ENCODE results near the gene C1QL2.

Gene C1QL2

GRCh38 chr2:119158563-119159347 lies at the start of gene C1QL2:
C1QL2 (minus strand) TSS chr2:119158751; CDS start chr2:119158269, 482 bp downstream.
- DNase-seq, result no peak

- no peak for DNase-seq
Observed at GRCh38 chr2:119207447-119207846, 48.9 kb upstream of the C1QL2 start.

GRCh38 chr2:119206201-119206600 lies 47.6 kb upstream of the C1QL2 start:
- DNase-seq, result no peak

GRCh38 chr2:119205001-119205706 lies 46.6 kb upstream of the C1QL2 start:
- no peak for DNase-seq

GRCh38 chr2:119204525-119204924 lies 46.0 kb upstream of the C1QL2 start:
- no peak for DNase-seq

- no peak for DNase-seq
Observed at GRCh38 chr2:119202610-119203310, 44.2 kb upstream of the C1QL2 start.

- DNase-seq, result no peak
Observed at GRCh38 chr2:119201815-119202214, 43.3 kb upstream of the C1QL2 start.

- no peak for DNase-seq
Observed at GRCh38 chr2:119198240-119198840, 39.8 kb upstream of the C1QL2 start.

GRCh38 chr2:119197529-119198239 lies 39.1 kb upstream of the C1QL2 start:
- DNase-seq, result no peak

GRCh38 chr2:119197126-119197405 lies 38.5 kb upstream of the C1QL2 start:
- DNase-seq, result no peak

GRCh38 chr2:119196301-119197125 lies 38.0 kb upstream of the C1QL2 start:
- no peak for DNase-seq

GRCh38 chr2:119195887-119196286 lies 37.3 kb upstream of the C1QL2 start:
- no peak for DNase-seq

- no peak for DNase-seq
Observed at GRCh38 chr2:119195001-119195400, 36.5 kb upstream of the C1QL2 start.

- DNase-seq, result no peak
Observed at GRCh38 chr2:119192893-119193292, 34.3 kb upstream of the C1QL2 start.

GRCh38 chr2:119190321-119191111 lies 32.0 kb upstream of the C1QL2 start:
- DNase-seq, result no peak

GRCh38 chr2:119184512-119184911 lies 26.0 kb upstream of the C1QL2 start:
- no peak for DNase-seq

- DNase-seq, result no peak
Observed at GRCh38 chr2:119181791-119182445, 23.4 kb upstream of the C1QL2 start.

GRCh38 chr2:119181391-119181790 lies 22.8 kb upstream of the C1QL2 start:
- DNase-seq, result no peak

- DNase-seq, result no peak
Observed at GRCh38 chr2:119180892-119181291, 22.3 kb upstream of the C1QL2 start.

GRCh38 chr2:119179991-119180390 lies 21.4 kb upstream of the C1QL2 start:
- no peak for DNase-seq

- DNase-seq, result no peak
Observed at GRCh38 chr2:119179202-119179601, 20.7 kb upstream of the C1QL2 start.
